Measurements from ENCODE around the gene NBL1.

GRCh38 chr1:19664453-19665185 lies 20.5 kb downstream of the NBL1 start, which contains the start of gene HTR6:
- TF ChIP-seq CTCF (conservative IDR thresholded peaks at IDR 0.05 in 1 of 2, IDR thresholded peaks at IDR 0.05 in 1 of 2; ENCODE audit: low read depth in 1 of 2, low read length in 2 of 2) (no peak), EZH2 (IDR thresholded peaks at IDR 0.05; ENCODE audit: low read length, missing control alignments) (peak; percentile 61)

All from fibroblast of lung (primary cell).